ENCODE results near the gene MCOLN3.

MCOLN3 gene

GRCh38 chr1:85048296-85049064 is at the start of gene MCOLN3:
MCOLN3 (minus strand) TSS chr1:85048500; CDS start chr1:85045360, 3,140 bp downstream.
- no peak for DNase-seq

- no peak for DNase-seq
Observed at GRCh38 chr1:85093644-85094043, 45.3 kb upstream of the MCOLN3 start.

GRCh38 chr1:85091671-85092280 is 43.5 kb upstream of the MCOLN3 start:
- DNase-seq, result no peak

GRCh38 chr1:85090225-85090624 is 41.9 kb upstream of the MCOLN3 start:
- no peak for DNase-seq

GRCh38 chr1:85089203-85089602 is 40.9 kb upstream of the MCOLN3 start:
- no peak for DNase-seq

GRCh38 chr1:85088408-85088784 is 40.1 kb upstream of the MCOLN3 start:
- no peak for DNase-seq

GRCh38 chr1:85087659-85088407 is 39.5 kb upstream of the MCOLN3 start:
- no peak for DNase-seq

GRCh38 chr1:85085417-85085816 is 37.1 kb upstream of the MCOLN3 start:
- DNase-seq, result no peak

GRCh38 chr1:85078903-85079302 is 30.6 kb upstream of the MCOLN3 start:
- DNase-seq, result no peak

GRCh38 chr1:85074365-85074964 is 26.2 kb upstream of the MCOLN3 start:
- no peak for DNase-seq

- no peak for DNase-seq
Observed at GRCh38 chr1:85070972-85071492, 22.7 kb upstream of the MCOLN3 start.

- DNase-seq, result no peak
Observed at GRCh38 chr1:85068846-85069245, 20.5 kb upstream of the MCOLN3 start.

GRCh38 chr1:85065550-85065949 is 17.2 kb upstream of the MCOLN3 start:
- DNase-seq, result no peak

GRCh38 chr1:85062425-85063026 is 14.2 kb upstream of the MCOLN3 start:
- DNase-seq, result no peak

- peak; percentile 90 for DNase-seq
Observed at GRCh38 chr1:85061711-85062424, 13.6 kb upstream of the MCOLN3 start.

- no peak for DNase-seq
Observed at GRCh38 chr1:85060038-85060437, 11.7 kb upstream of the MCOLN3 start.

- DNase-seq, result no peak
Observed at GRCh38 chr1:85059563-85059962, 11.3 kb upstream of the MCOLN3 start.

- no peak for DNase-seq
Observed at GRCh38 chr1:85058786-85059185, 10.5 kb upstream of the MCOLN3 start.

- no peak for DNase-seq
Observed at GRCh38 chr1:85058311-85058710, 10.0 kb upstream of the MCOLN3 start.

GRCh38 chr1:85054664-85055063 is 6.4 kb upstream of the MCOLN3 start:
- DNase-seq, result no peak

GRCh38 chr1:85049735-85050166 is 1.5 kb upstream of the MCOLN3 start:
- DNase-seq, result no peak

All from midbrain (tissue), 1 donor.